NB4 (cell line): ENCODE results near the gene RTN3.

Experiments used
- CTCF ChIP-seq: IDR thresholded peaks from one replicate; pipeline ENCODE4 v1.5.1; 2012; ENCODE audit warnings: low read depth, low read length
- POLR2A ChIP-seq: IDR thresholded peaks from 2 replicates; pipeline ENCODE4 v1.6.1; 2011; ENCODE audit warnings: mild to moderate bottlenecking; ENCODE audit not compliant: insufficient read length; ENCODE audit errors: extremely low read depth

GRCh38 chr11:63747011-63747410, 65.7 kb downstream of the RTN3 start:
- TF ChIP-seq CTCF = no peak
- TF ChIP-seq POLR2A = no peak
